Measurements from ENCODE around the gene KCNIP2. TPM values are rescaled to one million over a fixed set of nuclear protein-coding genes. Genes with fewer than 3 reads are reported as not detected.
"Not testable (repeated sequence)": the region's sequence is repeated elsewhere in the genome, so short reads cannot be mapped to it uniquely, and the experiment has no call there.

Gene KCNIP2
- total and polyA plus RNA-seq, 2 of the 13 experiments (the other 11 are each of a cell fraction or from before 2014, with no cell fraction given), result 0.42 to 0.70 TPM

- 97% methylated on average over 7 of the region's 7 CpGs for WGBS (ENCODE audit: low lambda C conversion rate)
- H3K4me2 ChIP-seq (ENCODE audit: low read depth, low read length), result no peak overlapping the region
- BruUV-seq (replicated peaks), result no TSS peak
- ATAC-seq (no peak), FAIRE-seq (no peak), DNase-seq (ENCODE audit: low spot score) (no peak)
- intact Hi-C loops (cut with micrococcal nuclease; ENCODE audit: unreplicated experiment) (no loop called here), in situ Hi-C loops (cut with HindIII; ENCODE audit: extremely low pct_ligation_motif_present, low pct_unique_long_range_greater_than_20kb) (no loop called here)
- CTCF ChIA-PET (ENCODE audit: low intra/inter-chr PET ratio, low total read pairs), result no interaction called here
- H3K9me3 ChIP-seq (ENCODE audit: low read length), result no peaks in the 10 kb centered on the region
- TF ChIP-seq ATF4 (CRISPR knock-in tag; IDR thresholded peaks at IDR 0.05), result peak in 1 of 2 experiments; percentile 79; a peak in 2 of 4 replicates
- no peak for TF ChIP-seq PATZ1 (CRISPR knock-in tag; IDR thresholded peaks at IDR 0.05)
- TF ChIP-seq IRF2 (CRISPR knock-in tag; IDR thresholded peaks at IDR 0.05), result no peak
- H3K4me3 ChIP-seq (replicated peaks in 1 of 3; ENCODE audit: insufficient read depth in 1 of 3, low read depth in 2 of 3, low read length in 3 of 3), result no peak overlapping the region
- no peaks in the 10 kb centered on the region for H3K27me3 ChIP-seq (ENCODE audit: control insufficient read depth in 1 of 2, insufficient read depth in 2 of 2, low read length in 2 of 2)
- peaks cover 17 to 50% of the 10 kb centered on the region in 2 experiments for H3K36me3 ChIP-seq (replicated peaks in 1 of 2; ENCODE audit: control insufficient read depth in 1 of 2, insufficient read depth in 2 of 2, low read length in 2 of 2)
- H2AFZ ChIP-seq (ENCODE audit: low read length), result no peak overlapping the region
- H3K27ac ChIP-seq (ENCODE audit: extremely low read length, insufficient read depth, low read length), result no peak overlapping the region
- no peaks in the 10 kb centered on the region for H4K20me1 ChIP-seq (ENCODE audit: insufficient read depth, low read length)
- H3K79me2 ChIP-seq (ENCODE audit: insufficient read depth, low read length), result no peaks in the 10 kb centered on the region
- H3K4me1 ChIP-seq (ENCODE audit: insufficient read depth, low read length), result no peaks in the 10 kb centered on the region
- no peak overlapping the region for H3K9ac ChIP-seq (ENCODE audit: insufficient read depth, low read depth, low read length)
- POLR2A ChIA-PET, result no interaction called here
Measured at GRCh38 chr10:101789686-101790085, 53.9 kb downstream of the KCNIP2 start.

- H3K9me3 ChIP-seq (ENCODE audit: low read length); POLR2A ChIA-PET; ATAC-seq; H3K27me3 ChIP-seq (ENCODE audit: control insufficient read depth in 1 of 2, insufficient read depth in 2 of 2, low read length in 2 of 2); FAIRE-seq; intact Hi-C loops (cut with micrococcal nuclease; ENCODE audit: unreplicated experiment); H2AFZ ChIP-seq (ENCODE audit: low read length); H3K79me2 ChIP-seq (ENCODE audit: insufficient read depth, low read length); H3K9ac ChIP-seq (ENCODE audit: insufficient read depth, low read depth, low read length); H3K4me2 ChIP-seq (ENCODE audit: low read depth, low read length); BruUV-seq (replicated peaks); H4K20me1 ChIP-seq (ENCODE audit: insufficient read depth, low read length); in situ Hi-C loops (cut with HindIII; ENCODE audit: extremely low pct_ligation_motif_present, low pct_unique_long_range_greater_than_20kb); H3K4me3 ChIP-seq (replicated peaks in 1 of 3; ENCODE audit: insufficient read depth in 1 of 3, low read depth in 2 of 3, low read length in 3 of 3); CTCF ChIA-PET (ENCODE audit: low intra/inter-chr PET ratio, low total read pairs); H3K27ac ChIP-seq (ENCODE audit: extremely low read length, insufficient read depth, low read length); DNase-seq (ENCODE audit: low spot score); H3K4me1 ChIP-seq (ENCODE audit: insufficient read depth, low read length): not testable (repeated sequence)
- WGBS (ENCODE audit: low lambda C conversion rate), result 98% methylated on average over 9 of the region's 9 CpGs
- H3K36me3 ChIP-seq (replicated peaks in 1 of 2; ENCODE audit: control insufficient read depth in 1 of 2, insufficient read depth in 2 of 2, low read length in 2 of 2), result peaks cover 15 to 46% of the 10 kb centered on the region in 2 experiments
Measured at GRCh38 chr10:101789231-101789630, 54.4 kb downstream of the KCNIP2 start.
